ENCODE results near the gene FAM124A.

FAM124A gene

DNA sequence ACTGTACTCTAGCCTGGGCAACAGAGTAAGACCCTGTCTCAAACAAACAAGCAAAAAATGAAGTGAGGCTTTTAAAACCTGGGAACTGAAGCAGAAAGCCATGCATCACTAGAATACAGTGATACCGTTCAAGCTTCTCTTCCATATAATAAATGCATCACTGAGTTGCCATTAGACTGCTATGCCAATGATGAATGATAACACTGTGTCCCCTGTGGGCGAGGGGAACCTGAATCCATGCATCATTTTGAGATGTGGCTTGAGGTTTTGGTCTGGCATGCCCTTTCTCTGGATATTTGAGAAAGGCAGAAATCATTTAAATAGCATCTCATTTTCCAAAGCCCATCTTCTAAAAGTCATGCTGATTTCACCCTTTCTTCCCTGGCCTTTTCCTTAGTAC is 1.5 kb upstream of the FAM124A start:
- no peak overlapping the region for H3K4me3 ChIP-seq (ENCODE audit: low read depth, low read length)
- TF ChIP-seq CTCF (IDR thresholded peaks at IDR 0.05; ENCODE audit: low read depth, low read length) (no peak), POLR2A (IDR thresholded peaks at IDR 0.05; ENCODE audit: extremely low read depth, insufficient read length) (no peak), MYC (IDR thresholded peaks at IDR 0.05; ENCODE audit: low read depth, low read length) (no peak)
- TF ChIP-seq, protein P1, sequence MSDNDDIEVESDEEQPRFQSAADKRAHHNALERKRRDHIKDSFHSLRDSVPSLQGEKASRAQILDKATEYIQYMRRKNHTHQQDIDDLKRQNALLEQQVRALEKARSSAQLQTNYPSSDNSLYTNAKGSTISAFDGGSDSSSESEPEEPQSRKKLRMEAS (IDR thresholded peaks at IDR 0.05; ENCODE audit: low read depth, low read length) = no peak
- DNase-seq (ENCODE audit: low read depth) = no peak

DNA sequence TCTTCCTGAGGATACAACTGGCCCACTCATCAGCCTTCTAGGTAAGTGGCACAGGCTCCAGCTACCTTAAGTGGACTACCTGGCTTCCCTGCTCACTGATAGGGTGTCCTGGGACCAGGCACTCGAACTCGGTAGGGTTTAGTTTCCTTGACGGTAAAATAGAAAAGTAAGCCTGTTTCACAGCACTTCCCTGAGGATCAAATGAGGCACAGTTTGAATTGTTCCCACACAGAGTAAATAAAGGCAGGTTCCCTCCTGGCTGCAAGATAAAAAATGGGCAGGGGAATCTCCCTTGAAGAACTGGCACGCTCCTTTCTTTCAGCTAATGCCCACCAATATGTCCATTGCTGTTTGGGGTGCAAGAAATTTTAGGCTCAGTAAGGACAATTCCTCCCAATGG is 1.1 kb upstream of the FAM124A start:
- TF ChIP-seq MYC (IDR thresholded peaks at IDR 0.05; ENCODE audit: low read depth, low read length) = no peak
- TF ChIP-seq, protein P1 (IDR thresholded peaks at IDR 0.05; ENCODE audit: low read depth, low read length) = no peak
- no peak for TF ChIP-seq CTCF (IDR thresholded peaks at IDR 0.05; ENCODE audit: low read depth, low read length)
- TF ChIP-seq POLR2A (IDR thresholded peaks at IDR 0.05; ENCODE audit: extremely low read depth, insufficient read length) = no peak
- no peak overlapping the region for H3K4me3 ChIP-seq (ENCODE audit: low read depth, low read length)
- DNase-seq (ENCODE audit: low read depth) = no peak

DNA sequence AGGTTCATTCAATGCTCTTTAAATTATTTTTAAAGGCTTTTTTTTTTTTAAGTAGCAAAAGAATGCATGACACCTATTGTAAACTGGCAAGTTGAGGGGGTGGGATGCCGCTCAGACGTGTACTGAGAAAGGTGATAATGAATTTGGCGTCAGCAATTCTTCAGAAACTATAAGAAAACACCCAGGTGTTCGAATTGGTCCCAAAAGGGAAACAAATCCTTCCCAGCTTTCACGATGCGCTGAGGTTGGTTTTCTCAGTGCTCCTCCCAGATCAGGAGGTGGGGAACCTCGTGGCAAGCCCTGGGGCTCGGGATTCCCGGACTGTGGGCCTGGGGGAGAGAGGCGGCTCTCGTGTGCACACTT is 543 bp upstream of the FAM124A start:
- TF ChIP-seq, protein P1 (IDR thresholded peaks at IDR 0.05; ENCODE audit: low read depth, low read length) = no peak
- TF ChIP-seq POLR2A (IDR thresholded peaks at IDR 0.05; ENCODE audit: extremely low read depth, insufficient read length) = no peak
- TF ChIP-seq MYC (IDR thresholded peaks at IDR 0.05; ENCODE audit: low read depth, low read length) = no peak
- no peak for TF ChIP-seq CTCF (IDR thresholded peaks at IDR 0.05; ENCODE audit: low read depth, low read length)
- no peak for DNase-seq (ENCODE audit: low read depth)
- H3K4me3 ChIP-seq (ENCODE audit: low read depth, low read length) = peak overlapping the region; percentile 68

DNA sequence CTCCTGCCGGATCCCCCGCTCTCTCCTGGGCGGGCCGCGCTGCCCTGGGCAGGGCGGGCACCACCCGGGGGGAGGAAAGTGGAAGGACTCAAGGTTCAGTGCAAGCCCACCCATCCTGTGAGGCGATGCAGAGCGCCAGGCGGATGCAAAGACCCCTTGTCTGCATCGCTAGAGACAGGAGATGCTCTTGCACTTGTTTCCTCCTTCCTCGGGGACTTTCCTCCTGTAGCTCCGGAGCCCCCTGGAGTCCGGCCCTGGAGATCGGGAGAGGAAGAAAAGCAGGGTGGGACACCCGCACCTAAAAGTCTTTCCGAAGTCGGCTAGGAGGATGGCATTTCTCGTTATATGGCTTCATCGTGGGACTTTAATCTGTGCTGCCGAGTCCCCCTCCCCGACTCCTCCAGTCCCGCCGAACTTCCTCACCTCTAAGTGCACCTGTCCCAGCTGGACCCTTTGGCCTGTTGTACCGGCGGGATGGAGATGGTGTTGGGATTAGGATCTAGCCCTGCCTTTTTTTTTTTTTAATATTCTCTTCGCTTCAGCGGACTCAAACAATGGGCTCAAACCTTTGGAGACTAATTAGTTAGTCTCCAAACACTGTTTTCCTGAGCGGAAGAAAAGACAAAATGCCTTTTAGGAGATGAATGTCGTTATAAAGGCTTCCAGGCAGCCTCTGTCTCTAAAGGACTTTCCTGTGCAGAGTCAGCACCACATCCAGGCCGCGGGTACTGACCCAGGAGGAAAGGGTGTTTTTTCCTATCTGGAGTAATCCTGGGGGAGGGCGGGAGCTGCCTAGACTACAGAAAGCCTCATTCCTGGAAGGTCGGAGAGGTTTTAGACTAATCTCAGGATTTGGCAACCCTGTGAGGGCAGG is 725 bp downstream of the FAM124A start:
- peak overlapping the region; percentile 46 for H3K4me3 ChIP-seq (ENCODE audit: low read depth, low read length)
- DNase-seq (ENCODE audit: low read depth) = peak; percentile 26
- TF ChIP-seq, protein P1 (IDR thresholded peaks at IDR 0.05; ENCODE audit: low read depth, low read length) = no peak
- TF ChIP-seq MYC (IDR thresholded peaks at IDR 0.05; ENCODE audit: low read depth, low read length) = no peak

DNA sequence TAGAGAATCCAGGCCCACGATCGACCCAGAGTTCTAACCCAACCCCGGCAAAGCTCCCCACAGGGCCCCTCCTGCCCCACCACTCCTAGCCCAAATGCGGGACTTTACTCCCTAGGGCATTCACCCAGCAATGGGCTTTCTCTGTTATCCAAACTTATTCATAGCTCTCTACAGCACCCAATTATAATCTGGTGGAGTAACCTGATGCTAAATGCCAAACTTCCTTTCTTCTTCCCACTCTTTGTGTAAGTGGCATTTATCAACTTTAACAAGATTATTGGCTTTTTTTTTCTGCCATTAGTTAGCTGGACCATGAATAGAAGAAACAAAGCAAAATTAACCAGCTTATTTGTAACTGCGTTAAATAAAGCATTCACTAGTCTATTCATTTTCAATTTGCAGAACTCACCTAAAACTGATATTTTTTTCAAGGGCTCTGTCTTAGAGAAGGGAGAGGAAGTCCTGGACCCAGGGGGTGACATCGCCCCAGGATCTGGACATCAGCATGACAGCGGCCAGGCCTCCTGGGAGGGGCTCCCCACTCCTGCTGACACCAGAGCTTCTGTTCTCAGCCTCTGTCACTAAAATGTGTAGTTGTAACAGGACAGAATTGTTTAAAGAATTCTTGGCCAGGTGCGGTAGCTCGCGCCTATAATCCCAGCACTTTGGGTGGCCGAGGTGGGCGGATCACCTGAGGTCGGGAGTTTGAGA is 1.5 kb downstream of the FAM124A start:
- H3K4me3 ChIP-seq (ENCODE audit: low read depth, low read length) = no peak overlapping the region
- no peak for DNase-seq (ENCODE audit: low read depth)
- TF ChIP-seq, protein P1 (IDR thresholded peaks at IDR 0.05; ENCODE audit: low read depth, low read length) = no peak
- no peak for TF ChIP-seq MYC (IDR thresholded peaks at IDR 0.05; ENCODE audit: low read depth, low read length)
- no peak for TF ChIP-seq POLR2A (IDR thresholded peaks at IDR 0.05; ENCODE audit: extremely low read depth, insufficient read length)
- no peak for TF ChIP-seq CTCF (IDR thresholded peaks at IDR 0.05; ENCODE audit: low read depth, low read length)

DNA sequence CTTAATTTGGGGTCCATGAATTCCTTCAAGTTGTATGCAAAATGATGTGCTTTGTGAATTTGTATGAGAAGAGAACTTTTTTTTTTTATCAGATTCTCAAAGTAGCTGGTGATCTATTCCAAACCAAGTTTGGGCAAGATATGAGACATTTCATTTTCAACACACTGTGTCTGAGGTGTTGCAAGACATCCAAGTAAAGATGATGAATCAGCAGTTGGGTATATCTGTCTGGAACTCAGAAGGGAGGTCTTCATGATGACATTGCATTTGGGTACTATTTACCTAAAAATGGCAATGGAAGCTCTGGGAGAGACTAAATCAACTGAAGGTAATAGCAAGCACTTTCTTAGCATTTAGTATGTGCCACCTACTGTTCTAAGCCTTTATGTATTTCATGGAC is 2.8 kb downstream of the FAM124A start:
- TF ChIP-seq, protein P1 (IDR thresholded peaks at IDR 0.05; ENCODE audit: low read depth, low read length) = no peak
- TF ChIP-seq POLR2A (IDR thresholded peaks at IDR 0.05; ENCODE audit: extremely low read depth, insufficient read length) (no peak), MYC (IDR thresholded peaks at IDR 0.05; ENCODE audit: low read depth, low read length) (no peak), CTCF (IDR thresholded peaks at IDR 0.05; ENCODE audit: low read depth, low read length) (no peak)
- H3K4me3 ChIP-seq (ENCODE audit: low read depth, low read length) = no peak overlapping the region
- DNase-seq (ENCODE audit: low read depth) = peak; percentile 67
